Left ventricle myocardium superior (tissue), 1 donor: ENCODE measurements around the gene NPC1. TPM values are rescaled to one million over a fixed set of nuclear protein-coding genes. Genes with fewer than 3 reads are reported as not detected.
"Not testable (repeated sequence)": the region's sequence is repeated elsewhere in the genome, so short reads cannot be mapped to it uniquely, and the experiment has no call there.

Source experiments
- ATAC-seq: fragments of 200-7000 bp; cut with Tn5 transposase; one replicate; pipeline ENCODE4 v1.9.1; 2020; ENCODE audit warnings: mild to moderate bottlenecking, moderate library complexity
- DNase-seq: peaks from one replicate; pipeline ENCODE4 v3.0.0-alpha.2; 2020
- intact Hi-C: fragments of 100-400 bp; cut with micrococcal nuclease; formaldehyde crosslinking; loops from one replicate; pipeline ENCODE4 v1.11.0; 2022
- total RNA-seq: library from RNA; stranded (reverse); fragmentation: NEBNext Ultra II Directional; extraction: Animal tissue kit (Norgen Biotek cat#: 25700); gene quantifications from one replicate; pipeline ENCODE4 v1.2.1, GENCODE V29; 2021
- donor health status: DM: no; HTN: yes; CAD: no; lungs with severe emphysema.

NPC1 gene
- total RNA-seq, 1 donor from 2014 or later = 13.3 TPM

- intact Hi-C loops = no loop called here
- ATAC-seq (no peak), DNase-seq (no peak)
Observed at GRCh38 chr18:23560186-23560585, 26.1 kb downstream of the NPC1 start.

GRCh38 chr18:23557511-23557910, 28.8 kb downstream of the NPC1 start:
- intact Hi-C loops, DNase-seq, ATAC-seq: not testable (repeated sequence)

DNA sequence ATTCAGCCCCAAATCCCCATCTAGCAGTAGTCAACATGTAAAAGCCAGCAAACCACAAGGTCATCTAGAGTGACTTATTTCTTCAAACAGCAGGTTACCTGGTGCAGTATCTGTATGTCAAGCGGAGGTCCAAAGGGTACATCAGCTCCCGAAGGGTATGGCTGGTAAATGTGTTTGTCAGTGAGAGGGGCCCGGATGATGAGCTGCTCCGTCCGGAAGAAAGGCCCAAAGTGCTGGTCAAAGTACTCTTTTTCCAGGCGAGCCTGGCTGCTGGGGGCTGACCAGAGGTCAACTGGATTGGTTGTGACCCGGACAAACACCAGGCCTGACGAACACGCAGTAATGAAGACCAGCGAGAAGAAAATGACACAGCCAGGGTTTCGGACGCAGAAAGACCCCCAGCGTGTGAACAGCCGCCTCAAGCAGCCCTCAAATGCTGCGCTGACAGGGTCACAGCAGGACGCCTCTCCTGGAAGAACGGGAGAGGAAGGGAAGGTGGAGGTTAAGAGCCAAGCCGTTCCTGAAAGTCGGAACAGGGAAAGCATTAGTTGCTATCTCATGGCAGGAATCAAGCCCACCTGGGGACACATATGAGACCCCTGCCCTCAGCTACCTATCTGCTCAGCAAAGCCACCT, 30.0 kb downstream of the NPC1 start:
- DNase-seq = no peak
- no peak for ATAC-seq
- intact Hi-C loops = no loop called here

GRCh38 chr18:23553887-23554286, 32.4 kb downstream of the NPC1 start:
- DNase-seq = no peak
- no peak for ATAC-seq
- intact Hi-C loops = no loop called here

- ATAC-seq = no peak
- DNase-seq = no peak
- intact Hi-C loops = no loop called here
Observed at GRCh38 chr18:23552505-23552904, 33.8 kb downstream of the NPC1 start.

GRCh38 chr18:23551978-23552377, 34.3 kb downstream of the NPC1 start:
- ATAC-seq (no peak), DNase-seq (no peak)
- intact Hi-C loops = no loop called here

DNA sequence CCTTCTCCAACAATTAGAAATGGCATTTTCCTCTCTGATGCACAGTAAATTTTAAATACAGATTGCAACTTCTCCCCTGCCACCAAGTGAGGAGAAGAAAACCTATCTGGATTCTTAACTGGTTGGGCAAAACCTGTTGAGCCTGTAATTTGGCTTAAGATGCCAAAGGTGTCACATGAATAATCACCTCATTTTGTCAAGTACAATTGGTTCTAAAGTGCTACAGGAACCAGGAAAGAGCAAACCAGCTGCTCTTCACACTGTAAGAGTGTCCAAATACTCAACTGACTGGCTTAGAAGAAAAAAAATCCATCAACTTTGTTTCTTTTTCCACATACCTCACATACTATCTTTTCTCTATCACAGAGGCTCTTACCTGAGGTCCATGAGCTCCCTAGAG, 35.4 kb downstream of the NPC1 start:
- ATAC-seq = no peak
- no peak for DNase-seq

GRCh38 chr18:23548719-23549118, 37.6 kb downstream of the NPC1 start:
- intact Hi-C loops = no loop called here
- ATAC-seq (no peak), DNase-seq (no peak)

More for the DNA sequence above, 35.4 kb downstream of the NPC1 start:
- intact Hi-C loops = no loop called here

DNA sequence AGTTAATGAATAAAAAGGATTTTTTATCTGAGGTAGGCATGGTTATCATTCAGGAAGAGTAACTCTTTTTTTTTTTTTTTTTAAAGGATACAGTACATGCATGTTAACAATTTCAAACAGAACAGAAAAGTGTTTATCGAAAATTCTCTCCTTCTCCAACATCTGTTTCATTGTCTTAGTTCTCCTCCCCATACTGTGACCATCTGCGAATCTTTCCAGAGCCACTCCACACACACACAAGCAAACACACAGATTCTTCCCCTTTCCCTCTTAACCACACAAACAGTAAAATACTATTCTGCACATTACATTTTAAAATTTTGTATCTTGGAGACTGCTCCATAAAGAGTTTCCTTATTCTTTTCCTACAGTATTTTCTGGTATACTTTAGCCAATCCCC, 38.0 kb downstream of the NPC1 start:
- intact Hi-C loops = no loop called here
- no peak for ATAC-seq
- no peak for DNase-seq

DNA sequence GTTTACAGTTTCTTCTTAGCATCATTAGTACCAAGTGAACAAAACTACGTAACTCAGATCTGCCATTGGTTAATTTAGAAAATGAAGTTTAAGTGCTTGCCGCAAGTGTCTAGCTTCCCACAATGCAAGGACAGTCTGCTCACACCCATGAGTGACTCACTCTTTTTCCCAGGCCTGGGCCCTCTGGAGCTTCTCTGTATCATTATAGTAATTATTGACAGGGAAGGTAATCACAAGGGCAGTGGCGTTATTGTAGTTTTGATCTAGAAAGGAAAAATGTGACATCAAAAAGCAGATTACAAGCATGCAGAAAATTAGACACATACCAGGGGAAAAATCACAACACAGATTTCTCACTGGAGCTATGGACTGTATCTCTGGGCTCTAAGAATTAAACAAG, 38.5 kb downstream of the NPC1 start:
- no peak for DNase-seq
- intact Hi-C loops = no loop called here
- ATAC-seq = no peak

DNA sequence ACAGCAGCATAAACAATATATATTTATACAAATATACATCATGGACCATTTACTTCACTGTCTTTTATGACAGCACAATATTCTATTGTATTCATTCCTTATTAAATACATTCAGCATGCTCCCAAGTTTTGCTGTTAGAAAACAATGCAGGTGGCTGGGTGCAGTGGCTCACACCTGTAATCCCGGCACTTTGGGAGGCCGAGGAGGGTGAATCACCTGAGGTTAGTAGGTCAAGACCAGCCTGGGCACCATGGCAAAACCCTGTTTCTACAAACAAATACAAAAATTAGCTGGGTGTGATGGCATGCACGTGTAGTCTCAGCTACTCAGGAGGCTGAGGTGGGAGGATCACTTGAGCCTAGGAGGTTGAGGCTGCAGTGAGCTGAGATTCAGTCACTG, 39.0 kb downstream of the NPC1 start:
- DNase-seq (no peak), ATAC-seq (no peak)
- intact Hi-C loops = no loop called here

- DNase-seq = no peak
- intact Hi-C loops = no loop called here
- ATAC-seq = no peak
Observed at GRCh38 chr18:23545247-23545789, 41.0 kb downstream of the NPC1 start.

DNA sequence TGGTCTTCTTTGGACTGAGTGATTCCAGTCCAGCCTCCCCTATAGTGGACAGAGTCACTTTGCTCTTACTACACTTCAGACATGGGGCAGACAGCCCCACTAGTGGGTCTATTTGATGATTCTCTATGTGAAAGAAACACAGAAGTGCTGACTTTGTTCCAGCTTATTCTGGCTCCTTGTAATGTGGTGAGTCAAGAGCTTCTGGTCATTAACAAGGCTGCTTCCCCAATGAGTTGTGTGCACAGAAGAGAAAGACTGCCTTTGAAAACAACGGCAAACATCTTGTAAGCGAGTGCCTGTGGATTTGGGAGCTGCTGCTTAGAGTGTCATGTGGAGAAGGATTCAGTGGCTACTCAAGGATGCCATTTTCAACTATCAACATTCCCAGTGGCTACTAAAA, 43.8 kb downstream of the NPC1 start:
- ATAC-seq (no peak), DNase-seq (no peak)
- intact Hi-C loops = no loop called here

- ATAC-seq = peak; percentile 63
Observed at GRCh38 chr18:23541349-23542093, 44.8 kb downstream of the NPC1 start.

DNA sequence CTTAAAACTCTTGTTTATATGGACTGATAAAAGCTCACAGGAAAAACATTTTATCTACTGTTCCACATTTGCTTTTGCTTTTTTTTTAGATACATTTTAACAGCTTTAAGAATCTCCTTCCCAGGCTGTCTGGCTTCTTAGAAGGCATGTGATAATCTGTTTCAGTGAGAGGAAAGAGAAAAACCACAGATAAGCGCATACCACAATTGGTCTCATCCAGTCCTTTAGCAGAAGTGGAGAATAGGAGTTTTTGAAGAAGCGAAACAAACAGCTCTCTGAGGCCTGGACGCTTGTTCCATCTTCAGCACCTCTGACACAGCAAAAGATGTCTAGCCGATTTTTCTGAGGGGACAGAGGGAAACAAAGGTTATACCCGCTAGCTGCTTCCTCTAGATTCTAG, 45.4 kb downstream of the NPC1 start:
- ATAC-seq = peak; percentile 47
- intact Hi-C loops = no loop called here
- DNase-seq = no peak

More at GRCh38 chr18:23541349-23542093, 44.8 kb downstream of the NPC1 start:
- no peak for DNase-seq
- intact Hi-C loops = no loop called here

- DNase-seq = no peak
- ATAC-seq = no peak
- intact Hi-C loops = no loop called here
Observed at GRCh38 chr18:23539911-23540525, 46.3 kb downstream of the NPC1 start.

GRCh38 chr18:23539296-23539695, 47.0 kb downstream of the NPC1 start:
- ATAC-seq (no peak), DNase-seq (no peak)
- intact Hi-C loops = no loop called here

GRCh38 chr18:23538870-23539269, 47.4 kb downstream of the NPC1 start:
- intact Hi-C loops = no loop called here
- DNase-seq (no peak), ATAC-seq (no peak)

DNA sequence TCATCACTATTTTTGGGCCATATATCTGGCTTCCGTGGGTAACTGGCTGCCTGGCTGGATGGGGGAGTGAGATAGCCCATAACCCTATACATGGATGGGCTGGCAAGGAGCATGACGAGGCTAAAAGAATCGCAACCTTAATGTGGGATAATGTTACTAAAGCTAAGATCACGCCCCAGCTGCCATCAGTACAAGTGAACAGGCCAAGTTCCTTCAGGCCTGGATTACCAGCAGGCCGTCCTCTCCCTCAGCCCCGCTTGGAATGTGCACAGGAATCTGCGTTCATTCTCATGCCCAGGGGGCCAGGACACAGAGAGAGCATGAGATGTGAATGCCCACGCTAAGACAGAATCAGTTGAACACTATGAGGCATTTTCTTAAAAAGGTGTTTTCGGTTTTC, 48.3 kb downstream of the NPC1 start:
- DNase-seq (no peak), ATAC-seq (no peak)
- intact Hi-C loops = no loop called here

DNA sequence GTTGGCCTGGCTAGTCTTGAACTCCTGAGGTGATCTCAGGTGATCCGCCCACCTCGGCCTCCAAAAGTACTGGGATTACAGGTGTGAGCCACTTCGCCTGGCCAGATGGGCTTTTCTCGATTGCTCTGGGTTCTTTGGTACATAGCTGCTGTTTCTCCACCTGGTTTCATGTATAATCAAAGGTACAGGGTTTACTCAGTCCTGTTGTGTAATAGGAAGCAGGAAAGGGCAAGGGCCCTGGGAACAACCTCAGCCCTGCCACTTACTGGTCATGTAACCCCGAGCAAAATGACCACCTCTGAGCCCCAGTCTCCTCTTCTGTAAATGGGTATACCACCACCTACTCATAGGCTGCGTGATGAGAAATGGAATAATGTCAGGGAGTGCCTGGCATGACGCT, 49.0 kb downstream of the NPC1 start:
- DNase-seq (no peak), ATAC-seq (no peak)
- intact Hi-C loops = no loop called here
